LNCAP (cell line): ENCODE data around the gene HINT2.

Experiments used
- CTCF ChIP-seq: fragments of 450-650 bp; IDR thresholded peaks from 2 replicates; pipeline ENCODE4 v1.5.1; 2017; ENCODE audit warnings: mild to moderate bottlenecking

HINT2 gene

GRCh38 chr9:35856882-35857281, 42.0 kb upstream of the HINT2 start:
- no peak for TF ChIP-seq CTCF

DNA sequence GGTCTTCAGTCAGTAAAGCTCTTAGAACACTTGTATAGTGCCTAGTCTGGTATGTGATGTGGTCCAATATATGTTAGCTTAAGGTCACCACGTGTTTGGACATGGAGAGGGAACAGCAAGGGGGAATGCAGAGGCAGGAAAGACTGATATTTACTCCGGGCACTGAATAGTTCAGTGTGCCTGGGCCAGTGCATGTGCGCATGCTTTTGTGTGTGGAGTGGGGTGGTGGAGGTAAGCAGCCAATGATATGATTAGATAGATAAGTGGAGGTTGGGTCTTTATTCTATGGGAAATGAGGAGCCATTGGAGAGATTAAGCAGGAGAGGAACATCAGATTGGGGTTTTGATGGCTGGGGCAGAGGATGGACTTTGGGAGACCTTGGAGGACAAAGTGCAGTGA, 41.4 kb upstream of the HINT2 start:
- TF ChIP-seq CTCF: no peak

DNA sequence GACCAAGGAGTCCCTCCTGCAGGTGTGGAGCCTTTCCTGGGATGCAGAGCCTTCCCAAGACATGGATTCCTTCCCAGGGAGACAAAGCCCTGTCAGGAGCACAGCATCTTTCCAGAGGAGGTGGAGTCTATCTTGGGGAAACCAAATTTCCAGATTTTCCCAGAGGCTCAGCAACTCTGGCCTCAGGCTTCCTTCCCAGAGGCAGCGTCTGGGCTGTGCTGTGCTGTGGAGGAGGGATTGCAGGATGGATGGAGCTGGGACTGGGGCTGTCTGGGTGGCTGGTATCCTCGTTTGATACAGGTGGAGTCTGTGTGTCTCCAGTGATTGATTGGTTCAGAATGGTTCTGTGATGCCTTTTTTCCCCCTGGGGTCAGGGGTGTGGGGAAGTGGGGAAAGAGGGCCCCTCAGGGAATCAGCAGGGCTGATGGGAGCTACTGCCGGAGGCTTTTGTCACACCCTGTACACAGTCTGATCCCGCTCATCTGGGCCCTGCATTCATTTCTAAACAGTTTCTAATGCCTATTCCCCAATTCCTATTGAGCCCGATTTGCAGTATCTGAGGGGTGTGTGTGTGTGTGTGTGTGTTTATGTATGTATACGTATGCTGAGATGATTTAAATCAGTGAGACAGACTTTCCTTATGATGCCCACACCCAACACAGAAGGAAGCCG, 39.4 kb upstream of the HINT2 start:
- TF ChIP-seq CTCF: no peak

DNA sequence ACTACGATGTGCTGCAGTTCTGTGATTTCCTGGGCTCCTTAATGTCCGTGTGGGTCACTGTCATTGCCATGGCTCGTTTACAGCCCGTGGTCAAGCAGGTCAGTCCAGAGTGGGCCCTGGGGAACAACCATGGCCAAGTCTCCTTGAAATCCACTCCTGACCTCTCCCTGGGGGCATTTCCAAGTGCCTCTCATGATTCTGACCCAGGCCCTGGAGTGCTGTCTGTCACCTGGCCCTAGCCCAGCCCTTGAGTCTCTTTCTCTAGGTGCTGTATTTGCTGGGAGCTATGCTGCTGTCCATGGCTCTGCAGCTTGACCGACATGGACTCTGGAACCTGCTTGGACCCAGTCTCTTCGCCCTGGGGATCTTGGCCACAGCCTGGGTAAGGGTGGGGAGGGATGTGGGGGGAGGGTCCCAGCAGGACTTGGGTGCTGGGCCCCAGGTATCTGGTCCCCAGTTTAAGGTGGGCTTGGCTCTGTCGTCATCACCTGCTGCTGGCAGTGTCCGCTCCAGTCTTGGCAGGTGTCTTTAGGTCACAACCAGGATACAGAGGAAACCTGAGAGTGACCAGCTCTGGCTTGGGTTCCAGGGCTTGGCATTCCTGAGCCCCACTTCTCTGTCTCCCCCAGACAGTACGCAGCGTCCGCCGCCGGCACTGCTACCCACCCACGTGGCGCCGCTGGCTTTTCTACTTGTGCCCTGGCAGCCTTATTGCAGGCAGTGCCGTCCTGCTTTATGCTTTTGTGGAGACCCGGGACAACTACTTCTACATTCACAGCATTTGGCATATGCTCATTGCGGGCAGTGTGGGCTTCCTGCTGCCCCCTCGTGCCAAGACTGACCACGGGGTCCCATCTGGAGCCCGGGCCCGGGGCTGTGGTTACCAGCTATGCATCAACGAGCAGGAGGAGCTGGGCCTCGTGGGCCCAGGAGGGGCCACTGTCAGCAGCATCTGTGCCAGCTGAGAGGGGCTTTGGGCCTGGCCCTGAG, 38.3 kb upstream of the HINT2 start:
- TF ChIP-seq CTCF: no peak

DNA sequence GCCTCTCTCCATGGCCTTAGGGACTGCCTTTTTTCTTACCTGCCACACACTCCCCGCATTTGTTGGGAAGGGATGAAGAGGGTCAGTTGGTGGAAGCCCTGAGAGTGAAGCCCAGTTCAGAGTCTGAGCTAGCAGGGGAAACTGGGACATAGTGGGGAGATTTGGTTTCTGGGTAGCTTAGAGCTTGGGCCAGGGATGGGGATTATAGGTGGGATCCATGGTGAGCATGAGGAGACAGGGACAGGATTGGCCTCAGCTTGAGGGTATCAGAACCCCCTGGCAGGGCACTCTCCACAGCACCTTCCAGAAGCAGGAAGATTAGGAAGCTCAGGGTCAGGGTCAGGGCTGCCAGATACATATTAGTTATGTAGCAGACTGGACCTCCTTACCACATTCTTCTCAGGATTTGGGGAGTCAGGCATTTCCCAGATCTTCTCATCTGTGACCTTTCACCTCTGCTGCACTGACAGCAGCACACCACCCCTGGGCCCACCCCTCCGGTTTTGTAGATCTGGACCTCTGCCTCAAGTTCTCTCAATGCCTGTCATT, 37.5 kb upstream of the HINT2 start:
- no peak for TF ChIP-seq CTCF

DNA sequence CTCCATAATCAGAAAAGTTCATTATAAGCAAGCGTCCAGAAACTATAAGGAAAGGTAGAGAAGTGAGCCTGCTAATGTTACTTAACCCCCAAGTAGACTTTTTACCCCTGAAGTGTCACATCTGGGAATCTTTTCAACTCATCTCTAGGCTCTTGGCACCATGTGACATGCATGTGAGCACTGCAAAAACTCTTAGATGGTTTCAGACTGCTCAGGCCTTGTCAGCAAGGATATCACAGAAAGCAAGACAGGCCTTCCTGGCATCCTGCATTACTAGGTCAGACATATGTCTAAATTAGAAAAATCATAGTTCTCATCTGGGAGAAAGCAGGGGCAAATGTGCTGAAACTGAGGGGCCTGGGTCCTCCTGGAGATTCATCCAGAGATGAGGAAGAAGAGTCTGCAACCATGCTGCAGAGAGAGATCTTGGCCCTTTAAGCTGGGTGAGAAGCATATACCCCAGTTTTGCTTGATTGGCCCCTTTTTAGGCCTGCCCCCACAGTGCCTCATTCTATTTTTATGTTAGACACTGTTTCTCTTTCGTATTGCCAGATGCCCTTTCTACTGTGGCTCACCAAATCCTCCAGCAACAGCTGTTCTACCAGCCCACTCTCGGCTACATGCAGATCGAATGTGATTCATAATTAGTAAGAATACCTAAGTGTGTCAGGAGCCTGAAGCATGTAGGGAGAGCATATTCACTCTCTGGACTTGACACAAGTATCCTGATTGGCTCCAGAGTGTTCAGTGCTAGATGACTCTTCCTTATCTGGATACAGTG, 33.1 kb upstream of the HINT2 start:
- TF ChIP-seq CTCF: no peak
